GDM1 (cell line): Measurements from ENCODE around the gene VCL.

Source experiments
- DNase-seq: peaks from one replicate; lab custom pipeline; 2025; lab: John Stamatoyannopoulos, UW

VCL gene

DNA sequence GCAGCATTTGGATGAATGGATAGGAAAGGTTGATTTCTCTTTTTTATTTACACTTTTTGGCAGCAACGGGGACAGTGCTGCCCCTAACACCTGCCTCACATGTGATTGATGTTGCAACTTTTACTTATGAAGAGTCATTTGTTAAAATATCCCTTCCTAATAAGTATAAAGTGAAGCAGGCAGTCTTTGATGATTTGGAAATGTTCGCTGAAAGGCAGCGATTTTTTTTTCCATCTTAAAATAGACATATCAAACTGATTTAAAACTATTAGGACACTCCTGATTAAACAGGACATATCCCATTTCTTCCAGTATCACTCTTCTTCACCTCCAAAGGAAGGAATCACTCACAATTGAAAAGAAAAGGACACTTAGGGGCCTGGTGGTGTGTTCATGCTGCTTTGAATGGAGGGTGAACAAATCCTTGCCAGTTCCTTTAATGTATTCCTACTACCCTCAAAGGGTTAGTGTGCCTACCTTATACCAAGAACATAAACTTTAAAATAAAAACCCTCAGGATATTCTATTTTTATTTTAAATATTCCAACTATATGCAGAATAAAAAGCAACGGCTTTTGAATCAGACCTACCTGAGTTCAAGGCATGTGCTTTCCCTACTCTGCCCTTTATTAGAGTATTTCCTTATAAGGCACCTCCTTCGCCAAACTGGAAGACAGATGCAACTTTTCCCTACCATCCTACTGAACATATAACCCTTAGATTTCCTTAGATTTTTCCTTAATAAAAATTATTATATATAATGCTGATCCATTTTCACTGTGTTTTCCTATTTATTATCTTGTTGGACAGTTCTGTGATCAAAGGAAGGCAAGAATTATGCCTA is 154.2 kb downstream of the VCL start:
- no peak for DNase-seq

DNA sequence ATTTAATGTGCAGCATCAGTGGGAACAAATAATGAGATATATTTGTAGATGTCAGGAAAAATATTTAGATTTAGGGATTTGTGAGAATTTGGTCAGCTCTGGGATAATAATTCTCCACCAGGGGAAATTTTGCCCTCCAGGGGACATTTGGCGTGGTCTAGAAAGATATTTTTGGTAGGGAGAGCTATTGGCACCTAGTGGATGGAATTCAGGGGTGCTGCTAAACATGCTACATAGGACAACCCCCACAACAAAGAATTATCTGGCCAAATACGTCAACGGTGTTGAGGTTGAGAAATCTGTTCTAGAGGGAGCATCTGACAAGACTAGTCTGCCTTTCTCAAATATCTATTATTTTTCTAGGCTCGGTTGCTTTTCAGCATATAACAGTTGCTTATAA is 155.2 kb downstream of the VCL start:
- DNase-seq, result no peak

DNA sequence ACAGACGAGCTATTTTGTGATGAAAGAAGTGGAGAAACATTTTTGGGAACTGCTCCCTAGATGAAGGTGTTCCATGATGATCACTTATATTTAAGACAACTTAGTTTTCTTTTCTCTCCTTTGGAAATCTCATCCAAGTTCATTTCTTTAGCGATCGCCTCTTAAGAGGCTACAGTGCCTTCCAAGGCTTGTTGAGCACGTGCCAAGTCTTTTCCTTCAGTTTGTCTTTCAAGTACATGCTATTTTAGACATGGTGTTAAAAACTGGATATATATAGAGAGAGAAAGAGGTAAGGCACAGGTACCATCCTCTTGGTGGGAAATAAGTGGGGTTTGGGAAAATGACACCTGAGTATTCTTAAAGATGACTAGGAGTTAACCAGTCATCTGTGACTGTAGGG is 155.8 kb downstream of the VCL start:
- no peak for DNase-seq

DNA sequence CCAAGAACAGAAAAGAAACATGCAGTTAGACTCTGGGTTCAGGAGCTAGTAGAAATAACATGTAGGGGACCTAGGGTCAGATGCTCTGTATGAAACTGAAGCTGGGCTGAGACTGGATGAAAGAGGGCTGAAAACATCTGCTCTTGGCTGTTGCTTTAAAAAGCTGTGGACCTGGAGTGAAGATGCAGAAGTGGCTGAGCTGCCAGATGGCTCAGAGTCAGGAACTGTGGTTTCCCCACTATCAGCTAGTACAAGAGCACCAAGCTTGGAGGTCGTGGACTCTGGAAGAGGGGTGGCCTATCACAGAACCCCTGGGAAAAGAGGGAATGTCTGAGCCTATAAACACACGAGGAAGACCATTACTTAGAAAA is 159.0 kb downstream of the VCL start:
- peak; percentile 41 for DNase-seq

DNA sequence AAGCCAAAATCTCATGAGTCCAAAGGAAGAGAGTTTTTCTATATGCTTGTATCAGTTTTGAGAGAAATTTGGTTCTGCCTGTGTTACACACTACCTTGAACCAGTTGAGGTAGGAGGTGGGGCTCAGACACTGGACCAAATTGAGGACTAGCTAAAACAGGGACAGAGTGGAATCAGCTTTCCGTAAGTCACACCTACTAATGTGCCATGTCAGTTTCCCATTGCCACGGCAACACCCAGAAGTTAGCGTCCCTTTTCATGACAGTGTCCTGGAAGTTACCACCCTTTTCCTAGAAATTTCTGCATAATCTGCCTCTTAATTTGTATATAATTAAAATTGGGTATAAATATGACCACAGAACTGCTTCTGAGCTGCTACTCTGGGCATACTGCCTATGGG is 162.1 kb downstream of the VCL start:
- no peak for DNase-seq

DNA sequence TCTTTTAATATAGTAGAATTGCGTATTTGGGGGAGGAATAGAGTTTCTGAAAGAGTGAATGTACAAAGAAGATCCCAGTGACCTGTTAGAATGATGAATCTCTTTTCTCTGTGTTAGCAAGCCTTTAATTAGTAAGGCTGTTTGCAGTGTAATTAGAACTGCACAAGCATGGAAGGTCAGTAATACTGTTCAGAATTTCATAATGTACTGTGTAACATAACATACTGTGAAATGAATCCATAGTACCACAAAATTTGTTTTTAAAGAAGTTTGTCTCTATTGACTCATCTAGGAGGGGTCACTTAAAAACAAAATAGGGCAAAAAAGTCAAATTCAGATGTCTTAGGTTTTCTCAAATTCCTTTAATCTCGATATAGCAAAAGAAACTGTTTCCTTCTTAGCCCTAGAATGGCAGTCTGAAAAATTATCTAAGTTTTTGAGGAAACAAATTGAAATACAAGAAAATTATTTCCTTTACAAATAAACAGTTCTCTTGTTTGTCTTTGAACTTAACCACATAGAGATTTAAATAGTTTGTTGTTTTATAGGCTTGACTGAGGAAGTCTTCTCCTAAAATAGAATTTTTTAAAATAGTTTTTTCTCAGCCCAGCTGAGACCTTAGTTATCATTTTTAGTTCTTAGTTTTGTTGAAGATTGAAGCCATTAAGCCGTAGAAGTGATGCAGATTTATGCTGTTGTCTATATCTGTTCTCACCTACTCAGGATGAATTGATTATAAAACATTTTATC is 165.6 kb downstream of the VCL start:
- no peak for DNase-seq

DNA sequence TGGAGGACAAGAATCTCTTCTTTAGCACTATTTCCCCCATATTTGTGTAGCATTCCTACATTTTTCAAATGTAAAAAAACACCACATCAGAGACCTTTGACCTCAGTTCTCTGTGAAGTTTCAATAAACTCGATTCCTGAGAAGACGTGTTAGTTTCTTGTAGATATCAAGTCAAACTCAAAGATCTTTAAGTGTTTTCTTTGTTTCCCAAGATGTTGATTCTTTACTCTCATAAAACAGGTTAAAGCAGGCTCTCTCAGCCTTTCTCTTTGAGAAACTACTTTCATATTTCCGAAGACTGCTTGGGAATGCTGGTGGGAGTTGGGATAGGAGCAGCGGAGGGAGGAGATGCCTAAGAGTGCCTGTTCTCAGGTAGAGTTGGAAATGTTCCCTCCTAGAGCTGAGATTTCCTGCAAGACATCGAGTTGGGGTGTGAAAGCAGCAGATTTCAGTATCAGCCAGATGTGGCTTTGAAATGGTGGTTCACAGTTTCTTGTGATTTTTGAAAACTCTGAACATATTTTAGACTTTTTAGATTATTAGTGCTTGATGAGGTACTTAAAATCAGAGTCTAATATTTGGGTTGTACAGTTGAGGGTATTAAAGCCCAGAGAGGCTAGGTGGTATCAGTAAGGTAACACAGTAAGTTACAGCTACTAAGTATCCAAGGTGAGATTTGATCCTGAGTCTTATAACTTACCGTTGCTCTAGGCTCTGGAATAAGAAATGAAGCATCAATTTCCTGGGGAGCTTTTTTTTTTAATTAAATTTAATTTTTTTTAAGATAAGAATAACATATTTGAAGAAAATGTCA is 167.0 kb downstream of the VCL start:
- no peak for DNase-seq

DNA sequence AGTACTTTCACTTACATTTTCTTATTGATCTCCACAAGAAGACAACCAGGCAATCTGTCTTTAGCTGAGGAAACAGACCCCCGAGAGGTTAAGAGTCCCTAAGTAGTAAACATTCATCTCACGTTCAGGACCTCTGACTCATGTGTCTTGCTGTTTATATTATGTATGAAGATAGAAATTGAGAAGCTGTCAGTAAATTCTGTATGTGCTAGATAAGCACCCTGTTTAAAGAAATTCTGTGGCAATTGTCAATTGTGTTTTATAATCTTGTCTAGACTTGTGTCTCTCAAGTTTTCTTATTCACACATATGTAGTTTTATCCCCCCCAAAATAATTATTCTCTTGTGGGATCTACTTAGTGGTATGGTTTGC is 167.6 kb downstream of the VCL start:
- DNase-seq, result no peak

DNA sequence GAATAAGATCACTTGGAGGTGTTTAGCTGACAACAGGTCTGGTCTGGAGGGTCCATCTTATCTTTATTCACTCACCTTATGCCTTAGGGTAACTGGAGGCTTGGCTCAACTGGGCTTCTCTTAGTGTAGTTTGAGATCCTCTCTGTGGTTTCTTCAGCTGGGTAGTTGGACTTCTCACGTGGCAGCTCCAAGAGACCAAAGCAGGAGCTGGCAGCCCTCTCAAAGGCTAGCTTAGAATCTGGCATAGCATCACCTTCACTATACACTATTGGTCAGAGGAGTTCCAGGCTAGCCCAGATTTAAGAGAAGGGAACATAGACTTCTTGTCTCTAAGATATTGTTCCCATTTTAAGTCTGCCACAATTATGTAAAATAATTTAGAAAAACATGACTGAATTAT is 169.5 kb downstream of the VCL start:
- DNase-seq, result no peak
